Epithelial cell of umbilical artery (primary cell): Measurements from ENCODE around the gene AP3S1. TPM values are rescaled to one million over a fixed set of nuclear protein-coding genes. Genes with fewer than 3 reads are reported as not detected.

Experiments used
- total RNA-seq: library from RNA; depleted of rRNA; stranded (reverse); fragments of >200 nt; gene quantifications from 2 replicates; pipeline ENCODE4 v1.2.3, GENCODE V29; 2014

Gene AP3S1
- 67.2 and 83.5 TPM in 2 replicates for total RNA-seq

GRCh38 chr5:115841382-115842088, at the start of gene AP3S1, which contains the start of gene ATG12:
Gene AP3S1, plus strand, starts transcription at chr5:115841935. Its CDS starts 103 bp downstream, at chr5:115842038.
Gene ATG12, minus strand, starts transcription at chr5:115841565. Its CDS starts 13 bp downstream, at chr5:115841552.

GRCh38 chr5:115816226-115817081, 25.3 kb upstream of the AP3S1 start, which contains the start of gene CDO1:
Gene CDO1, minus strand, starts transcription at chr5:115816659. Its CDS starts 262 bp downstream, at chr5:115816397.

GRCh38 chr5:115962239-115962564, 120.5 kb downstream of the AP3S1 start, which contains the start of gene LVRN:
Gene LVRN, plus strand, starts transcription at chr5:115962475. Its CDS starts 143 bp downstream, at chr5:115962618.

Other genes with a start within 250 kb of the AP3S1 start
- gene TICAM2, start 239.5 kb upstream of the AP3S1 start, total RNA-seq: 1.3 and 1.5 TPM in 2 replicates
- gene TMED7, start 215.9 kb upstream of the AP3S1 start, total RNA-seq: 127 and 158 TPM in 2 replicates
- gene CDO1, start 25.3 kb upstream of the AP3S1 start, total RNA-seq: 1.1 and 1.9 TPM in 2 replicates
- gene ATG12, start 370 bp upstream of the AP3S1 start, total RNA-seq: 42.2 and 68.5 TPM in 2 replicates
- gene LVRN, start 120.5 kb downstream of the AP3S1 start, total RNA-seq: 1.3 TPM in 1 of 2 replicates, not detected in the other
- under 0.01 TPM in 1 of 2 replicates, not detected in the other for gene ARL14EPL, start 190.5 kb downstream of the AP3S1 start, total RNA-seq
- 44.8 and 54.0 TPM in 2 replicates for gene COMMD10, start 243.1 kb downstream of the AP3S1 start, total RNA-seq